Effector memory CD8-positive, alpha-beta T cell (primary cell): ENCODE data around the gene AFF2.

Experiments used
- ATAC-seq: fragments of 150-1000 bp; cut with Tn5 transposase; replicated peaks from 2 replicates; pipeline ENCODE4 v1.10.0; 2021; ENCODE audit warnings: mild to moderate bottlenecking, moderate library complexity
- DNase-seq, 3 experiments: peaks; one replicate each; pipeline ENCODE4 v3.0.0; 2021
- H3K27ac Mint-ChIP-seq, 2 donors: one replicate each; pipeline ENCODE4 v1.8.0; 2022; ENCODE audit warnings: mild to moderate bottlenecking in 2 of 2, mixed read lengths in 2 of 2, moderate library complexity in 2 of 2
- H3K27me3 Mint-ChIP-seq, 2 donors: one replicate each; pipeline ENCODE4 v1.8.0; 2022; ENCODE audit warnings: mixed read lengths in 2 of 2
- H3K36me3 Mint-ChIP-seq: one replicate; pipeline ENCODE4 v1.8.0; 2022; ENCODE audit warnings: mild to moderate bottlenecking, moderate library complexity, mixed read lengths; ENCODE audit not compliant: insufficient read depth
- H3K4me1 Mint-ChIP-seq, 2 donors: one replicate each; pipeline ENCODE4 v1.8.0; 2022; ENCODE audit warnings: low read depth in 2 of 2, mixed read lengths in 2 of 2
- H3K4me3 Mint-ChIP-seq, 2 donors: one replicate each; pipeline ENCODE4 v1.8.0; 2022; ENCODE audit warnings: mild to moderate bottlenecking in 2 of 2, mixed read lengths in 2 of 2, moderate library complexity in 2 of 2
- H3K9me3 Mint-ChIP-seq, 2 donors: one replicate each; pipeline ENCODE4 v1.8.0; 2022; ENCODE audit warnings: mixed read lengths in 2 of 2

AFF2 gene

DNA sequence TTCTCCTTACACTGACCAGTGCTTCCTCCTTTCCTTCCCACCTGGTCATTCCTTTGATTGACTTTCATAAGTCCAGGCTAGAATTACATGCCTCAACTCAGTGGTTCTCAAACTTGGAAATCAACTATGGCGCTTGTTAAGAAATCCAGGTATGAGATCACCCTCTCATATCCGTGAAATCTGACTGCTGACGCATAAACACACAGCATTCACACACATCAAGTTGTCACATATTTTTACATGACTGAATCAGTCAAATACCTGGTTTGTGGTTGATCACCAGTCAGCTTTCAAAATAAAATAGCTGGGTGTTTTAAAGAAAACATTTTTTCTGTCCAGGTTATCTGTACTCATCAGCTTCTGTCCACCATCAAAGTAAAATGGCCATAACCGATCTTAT, 433.5 kb downstream of the AFF2 start:
- ATAC-seq = no peak
- H3K4me1 Mint-ChIP-seq = no peaks in the 10 kb centered on the region
- H3K27ac Mint-ChIP-seq = no peak overlapping the region
- no peaks in the 10 kb centered on the region for H3K27me3 Mint-ChIP-seq
- H3K4me3 Mint-ChIP-seq = no peak overlapping the region
- no peak for DNase-seq
- peaks cover 0 to 5% of the 10 kb centered on the region in 2 donors for H3K9me3 Mint-ChIP-seq
- no peaks in the 10 kb centered on the region for H3K36me3 Mint-ChIP-seq

- peaks cover under 1% of the 10 kb centered on the region for H3K36me3 Mint-ChIP-seq
- H3K9me3 Mint-ChIP-seq = peaks cover 0 to under 1% of the 10 kb centered on the region in 2 donors
- DNase-seq (no peak), ATAC-seq (no peak)
- H3K27ac Mint-ChIP-seq = no peak overlapping the region
- H3K4me3 Mint-ChIP-seq = no peak overlapping the region
- no peaks in the 10 kb centered on the region for H3K4me1 Mint-ChIP-seq
- no peaks in the 10 kb centered on the region for H3K27me3 Mint-ChIP-seq
Measured at GRCh38 chrX:148938348-148938747, 437.9 kb downstream of the AFF2 start.

DNA sequence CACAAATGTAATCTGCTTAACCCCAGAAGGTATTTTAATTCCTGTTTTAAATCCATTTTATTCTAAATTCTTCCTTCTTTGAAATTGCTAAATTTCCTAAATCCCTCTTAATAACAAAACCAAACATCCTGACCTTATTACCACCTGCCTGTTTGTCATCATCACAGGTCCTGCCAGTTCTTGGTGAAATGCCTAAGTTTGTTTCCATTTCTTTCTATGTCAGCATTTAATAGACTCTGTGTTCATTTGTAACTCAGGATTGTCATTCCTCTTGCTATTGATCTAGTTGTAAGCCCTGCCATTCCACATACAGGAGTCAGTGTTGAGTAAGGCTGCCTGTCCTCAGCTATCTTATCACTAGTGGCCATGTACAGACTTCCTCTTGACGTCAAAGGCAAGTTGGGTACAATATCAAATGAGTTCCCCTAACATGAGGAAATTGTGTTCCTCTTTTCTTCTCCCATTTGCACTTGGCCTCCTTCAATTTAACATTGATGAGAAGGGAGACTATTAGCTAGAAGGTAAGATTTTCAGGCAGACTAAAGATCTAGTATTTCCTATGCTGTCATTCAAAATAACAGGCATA, 440.1 kb downstream of the AFF2 start:
- Mint-ChIP-seq H3K9me3 (peaks cover 0 to 4% of the 10 kb centered on the region in 2 donors), H3K4me1 (no peaks in the 10 kb centered on the region), H3K27me3 (no peaks in the 10 kb centered on the region), H3K36me3 (peaks cover 3% of the 10 kb centered on the region), H3K27ac (no peak overlapping the region), H3K4me3 (no peak overlapping the region)
- DNase-seq = no peak
- ATAC-seq = no peak

GRCh38 chrX:148942754-148943153, 442.3 kb downstream of the AFF2 start:
- no peaks in the 10 kb centered on the region for H3K27me3 Mint-ChIP-seq

DNA sequence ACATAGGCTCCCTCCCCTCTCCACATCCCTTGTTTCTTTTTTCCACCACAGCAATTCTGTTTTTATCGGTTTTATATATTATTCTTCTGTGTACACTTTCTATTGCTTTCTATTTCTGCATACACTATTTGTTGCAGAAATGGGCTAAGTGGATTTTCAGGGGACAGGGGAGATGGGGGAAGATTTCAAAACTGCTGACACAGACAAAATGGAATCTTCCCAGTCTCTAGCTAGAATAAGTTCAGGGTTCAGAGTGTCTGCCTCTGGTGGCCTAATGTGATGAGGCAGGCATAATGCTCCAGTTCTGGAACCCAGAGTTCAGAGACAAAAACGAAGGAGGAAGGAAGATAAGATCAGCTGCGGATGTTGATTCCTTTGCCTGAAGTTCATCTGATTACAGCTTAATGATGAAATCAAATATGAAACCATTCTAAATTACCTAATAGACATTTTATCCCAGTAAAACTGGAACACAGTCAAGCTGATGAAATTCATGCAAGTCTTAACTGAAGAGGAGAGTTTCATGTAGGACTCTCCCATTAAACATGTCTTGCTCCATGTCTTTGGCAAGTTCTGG, 447.1 kb downstream of the AFF2 start:
- Mint-ChIP-seq H3K27me3 (no peaks in the 10 kb centered on the region), H3K4me1 (no peaks in the 10 kb centered on the region), H3K27ac (no peak overlapping the region), H3K9me3 (peaks cover 0 to 4% of the 10 kb centered on the region in 2 donors), H3K4me3 (no peak overlapping the region), H3K36me3 (peaks cover 3% of the 10 kb centered on the region)
- no peak for ATAC-seq
- DNase-seq = no peak

More at GRCh38 chrX:148942754-148943153, 442.3 kb downstream of the AFF2 start:
- no peak overlapping the region for H3K4me3 Mint-ChIP-seq
- H3K9me3 Mint-ChIP-seq = peaks cover 0 to 4% of the 10 kb centered on the region in 2 donors
- peaks cover 3% of the 10 kb centered on the region for H3K36me3 Mint-ChIP-seq
- H3K4me1 Mint-ChIP-seq = no peaks in the 10 kb centered on the region
- DNase-seq = no peak
- ATAC-seq = no peak
- H3K27ac Mint-ChIP-seq = no peak overlapping the region

DNA sequence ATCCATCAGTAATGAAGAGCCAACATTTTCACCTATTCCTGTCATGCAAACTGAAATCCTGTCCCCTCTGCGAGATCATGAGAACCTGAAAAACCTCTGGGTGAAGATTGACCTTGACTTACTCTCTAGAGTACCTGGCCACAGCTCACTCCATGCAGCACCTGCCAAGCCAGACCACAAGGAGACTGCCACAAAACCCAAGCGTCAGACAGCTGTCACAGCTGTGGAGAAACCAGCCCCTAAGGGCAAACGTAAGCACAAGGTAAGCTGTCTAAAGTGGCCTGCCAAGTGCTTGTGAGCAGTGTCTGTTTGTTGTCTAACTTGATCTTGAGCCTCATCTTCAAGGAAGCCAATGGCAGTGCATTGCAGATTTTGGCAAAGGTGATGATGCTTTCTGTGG, 455.9 kb downstream of the AFF2 start:
- no peaks in the 10 kb centered on the region for H3K27me3 Mint-ChIP-seq
- H3K27ac Mint-ChIP-seq = no peak overlapping the region
- ATAC-seq = no peak
- no peak for DNase-seq
- no peaks in the 10 kb centered on the region for H3K36me3 Mint-ChIP-seq
- H3K4me1 Mint-ChIP-seq = no peaks in the 10 kb centered on the region
- no peak overlapping the region for H3K4me3 Mint-ChIP-seq
- no peaks in the 10 kb centered on the region for H3K9me3 Mint-ChIP-seq

GRCh38 chrX:148958901-148959300, 458.5 kb downstream of the AFF2 start:
- H3K4me1 Mint-ChIP-seq = no peaks in the 10 kb centered on the region
- no peaks in the 10 kb centered on the region for H3K9me3 Mint-ChIP-seq
- no peaks in the 10 kb centered on the region for H3K27me3 Mint-ChIP-seq
- no peaks in the 10 kb centered on the region for H3K36me3 Mint-ChIP-seq
- no peak overlapping the region for H3K27ac Mint-ChIP-seq
- DNase-seq (no peak), ATAC-seq (no peak)
- no peak overlapping the region for H3K4me3 Mint-ChIP-seq

- DNase-seq (no peak), ATAC-seq (no peak)
- Mint-ChIP-seq H3K4me3 (no peak overlapping the region), H3K36me3 (no peaks in the 10 kb centered on the region), H3K27ac (no peak overlapping the region), H3K4me1 (no peaks in the 10 kb centered on the region), H3K27me3 (no peaks in the 10 kb centered on the region), H3K9me3 (no peaks in the 10 kb centered on the region)
Measured at GRCh38 chrX:148960060-148960459, 459.6 kb downstream of the AFF2 start.

DNA sequence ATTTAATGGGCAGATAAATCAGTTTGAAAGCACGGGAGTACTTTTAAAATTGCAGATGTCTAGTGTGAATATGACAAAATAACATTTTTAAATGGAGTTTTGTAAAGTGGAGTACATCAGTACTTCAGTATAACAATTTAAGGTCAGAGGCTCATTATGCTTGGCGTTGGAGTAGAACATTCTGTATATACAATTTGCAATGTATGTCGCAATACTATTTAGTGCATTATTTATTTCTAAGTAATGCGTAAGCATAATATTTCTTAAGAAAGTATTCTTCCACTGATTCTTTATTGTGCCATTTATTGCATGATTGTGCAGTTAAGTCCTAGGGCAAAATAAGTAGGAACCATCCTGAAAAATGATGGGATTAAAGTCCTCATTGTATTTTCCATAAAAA, 461.6 kb downstream of the AFF2 start:
- Mint-ChIP-seq H3K4me3 (no peak overlapping the region), H3K9me3 (no peaks in the 10 kb centered on the region)
- ATAC-seq = no peak

DNA sequence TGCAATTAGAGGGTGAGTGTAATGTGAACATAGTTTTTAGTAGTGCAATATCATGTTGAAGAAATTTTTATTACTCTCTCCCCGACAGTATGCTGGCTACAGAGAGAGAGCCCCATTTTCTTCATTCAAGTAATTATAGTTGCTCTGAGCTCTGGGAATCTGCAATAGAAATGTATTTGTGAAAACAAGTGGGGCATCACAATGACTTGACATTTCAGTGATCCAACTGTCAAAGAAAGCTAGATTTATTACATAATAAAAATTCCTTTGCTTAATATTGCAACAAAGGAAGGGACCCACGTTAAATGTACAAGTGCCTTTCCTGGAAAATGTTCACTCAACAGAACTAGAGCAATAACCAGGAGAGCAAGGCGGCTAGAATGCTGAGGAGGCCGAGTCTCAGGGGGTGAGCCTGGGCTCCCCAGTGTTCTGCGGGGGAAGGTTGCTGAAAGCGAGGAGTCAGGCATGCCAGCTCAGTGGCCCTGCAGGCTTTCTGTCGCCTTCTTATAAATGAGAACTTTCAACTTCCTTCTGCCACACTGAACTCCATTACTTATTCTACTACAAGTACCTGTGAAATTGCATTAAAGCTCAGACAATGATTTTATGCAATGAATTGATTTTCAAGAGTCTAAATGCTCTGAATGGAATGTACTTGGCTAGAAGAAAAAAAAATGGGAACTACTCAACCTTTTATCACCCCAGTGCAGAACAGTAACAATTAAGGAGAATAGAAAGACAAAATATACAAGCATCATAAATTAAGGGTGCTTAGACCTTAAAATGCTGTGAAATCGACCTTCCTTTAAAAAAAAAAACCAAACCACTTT, 476.4 kb downstream of the AFF2 start:
- H3K36me3 Mint-ChIP-seq = no peaks in the 10 kb centered on the region
- no peaks in the 10 kb centered on the region for H3K27me3 Mint-ChIP-seq
- no peak for ATAC-seq
- H3K4me1 Mint-ChIP-seq = no peaks in the 10 kb centered on the region
- no peak overlapping the region for H3K27ac Mint-ChIP-seq
- H3K9me3 Mint-ChIP-seq = no peaks in the 10 kb centered on the region
- no peak overlapping the region for H3K4me3 Mint-ChIP-seq
- no peak for DNase-seq

More for the DNA sequence above, 461.6 kb downstream of the AFF2 start:
- Mint-ChIP-seq H3K27me3 (no peaks in the 10 kb centered on the region), H3K4me1 (no peaks in the 10 kb centered on the region), H3K27ac (no peak overlapping the region), H3K36me3 (no peaks in the 10 kb centered on the region)
- DNase-seq = no peak

DNA sequence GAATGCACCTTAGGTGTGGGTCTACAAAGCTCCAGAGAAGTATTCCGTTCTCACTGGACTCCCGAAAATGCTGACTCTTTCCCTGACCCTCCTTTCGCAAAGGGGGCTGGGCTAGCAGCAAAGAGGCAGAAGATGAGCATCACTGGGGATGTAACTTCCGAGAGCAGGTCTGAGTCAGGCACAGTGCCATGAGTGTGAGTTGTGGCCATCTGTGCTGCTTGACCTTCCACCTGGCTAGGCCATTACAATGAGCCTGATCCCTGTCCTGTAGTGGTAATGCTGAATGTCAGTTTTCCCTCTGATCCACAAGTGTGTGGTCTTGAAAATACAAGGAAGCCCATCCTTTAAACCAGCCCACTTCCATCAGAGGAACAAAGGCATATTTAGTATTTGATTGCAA, 479.4 kb downstream of the AFF2 start:
- ATAC-seq (no peak), DNase-seq (no peak)
- no peaks in the 10 kb centered on the region for H3K4me1 Mint-ChIP-seq
- no peaks in the 10 kb centered on the region for H3K9me3 Mint-ChIP-seq
- H3K27ac Mint-ChIP-seq = no peak overlapping the region
- H3K36me3 Mint-ChIP-seq = no peaks in the 10 kb centered on the region
- H3K27me3 Mint-ChIP-seq = no peaks in the 10 kb centered on the region
- H3K4me3 Mint-ChIP-seq = no peak overlapping the region

DNA sequence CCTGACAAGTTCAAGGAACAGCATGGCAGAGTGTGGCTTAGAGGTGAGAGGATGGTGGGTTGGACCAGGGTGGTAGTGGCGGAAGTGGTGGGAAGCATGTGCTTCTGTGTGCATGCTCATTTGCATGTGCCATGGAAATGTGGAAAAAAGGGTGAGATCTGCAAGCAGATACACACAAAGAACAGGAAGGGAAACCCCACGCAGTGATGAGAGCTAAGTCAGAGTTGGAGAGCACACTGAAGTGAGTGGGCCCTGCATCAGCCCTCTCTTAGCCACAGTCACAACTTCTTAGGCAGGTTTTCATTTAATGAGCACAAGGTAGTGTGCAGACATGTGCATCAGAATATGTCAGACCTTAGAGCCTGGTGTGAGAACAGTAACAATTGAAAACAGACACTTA, 483.8 kb downstream of the AFF2 start:
- H3K27ac Mint-ChIP-seq = no peak overlapping the region
- no peaks in the 10 kb centered on the region for H3K27me3 Mint-ChIP-seq
- H3K36me3 Mint-ChIP-seq = no peaks in the 10 kb centered on the region
- H3K9me3 Mint-ChIP-seq = no peaks in the 10 kb centered on the region
- ATAC-seq = no peak
- no peak overlapping the region for H3K4me3 Mint-ChIP-seq
- DNase-seq = no peak
- no peaks in the 10 kb centered on the region for H3K4me1 Mint-ChIP-seq

GRCh38 chrX:148991502-148991901, 491.1 kb downstream of the AFF2 start:
- no peak overlapping the region for H3K27ac Mint-ChIP-seq
- no peak for DNase-seq
- no peaks in the 10 kb centered on the region for H3K4me1 Mint-ChIP-seq
- H3K36me3 Mint-ChIP-seq = no peaks in the 10 kb centered on the region
- no peak for ATAC-seq
- no peaks in the 10 kb centered on the region for H3K27me3 Mint-ChIP-seq
- no peak overlapping the region for H3K4me3 Mint-ChIP-seq
- H3K9me3 Mint-ChIP-seq = no peaks in the 10 kb centered on the region

DNA sequence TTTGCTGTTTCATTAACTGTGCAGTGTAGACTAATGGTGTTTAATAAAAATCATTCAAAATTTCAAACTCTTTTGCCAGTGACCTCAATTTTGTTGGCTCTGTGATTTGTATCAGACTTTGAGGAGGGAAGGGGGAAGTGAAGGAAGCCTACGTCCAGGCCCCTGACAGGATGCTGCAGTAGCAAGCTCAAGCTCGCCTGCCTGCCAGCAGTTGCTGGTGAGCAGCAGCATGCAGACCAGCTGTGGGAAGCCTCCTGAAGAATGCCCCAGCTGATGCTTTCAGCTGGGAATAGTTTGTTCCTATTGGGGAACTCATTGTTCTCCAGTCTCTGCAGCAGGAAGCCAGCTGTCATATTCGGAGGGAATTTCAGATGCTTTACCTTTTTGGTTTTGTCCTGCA, 495.2 kb downstream of the AFF2 start:
- Mint-ChIP-seq H3K27ac (no peak overlapping the region), H3K27me3 (no peaks in the 10 kb centered on the region), H3K4me3 (no peak overlapping the region), H3K4me1 (no peaks in the 10 kb centered on the region), H3K36me3 (no peaks in the 10 kb centered on the region), H3K9me3 (no peaks in the 10 kb centered on the region)
- DNase-seq = no peak
- no peak for ATAC-seq
